ENCODE results near the gene CISH. TPM values are rescaled to one million over a fixed set of nuclear protein-coding genes. Genes with fewer than 3 reads are reported as not detected.

The CISH gene
- total and polyA plus RNA-seq, 9 of the 15 experiments (the other 6 are each of a cell fraction or from before 2014, with no cell fraction given) = 1.7 to 47.7 (median 18.3) TPM

DNA sequence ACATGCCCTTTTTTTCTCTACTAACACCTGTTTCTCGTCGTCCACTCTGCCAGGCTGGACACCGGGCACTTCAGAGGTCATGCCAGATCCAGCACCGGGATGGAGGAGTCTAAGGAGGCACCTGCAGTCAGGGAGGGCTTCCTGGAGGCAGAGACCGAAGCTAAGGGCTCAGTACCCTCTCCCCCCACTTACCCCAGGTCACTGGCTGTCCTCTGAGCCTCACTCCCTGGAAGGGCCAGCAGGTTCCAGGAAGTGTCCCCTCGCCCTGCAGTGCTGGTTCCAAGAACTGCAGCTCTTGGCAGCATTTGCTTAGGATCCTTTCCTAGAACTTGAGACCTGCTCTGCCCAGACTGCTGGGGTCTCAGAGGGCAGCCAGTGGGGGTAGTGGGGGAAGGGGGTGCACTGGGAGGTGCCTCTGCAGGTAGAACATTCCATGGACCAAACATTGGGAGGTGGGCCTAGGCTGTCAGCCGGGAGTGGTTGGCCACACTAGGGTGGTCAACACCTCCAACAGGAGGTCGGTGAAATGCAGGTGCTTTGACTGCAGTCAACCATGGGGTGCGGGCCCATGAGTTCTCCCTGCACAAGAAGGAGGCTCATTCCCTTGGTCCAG lies 11.3 kb downstream of the CISH start (continued):
- TF ChIP-seq ARNT (IDR thresholded peaks at IDR 0.05) (peak in 1 of 2 experiments; percentile 66; a peak in 1 of 4 replicates), TCF3 (CRISPR knock-in tag; IDR thresholded peaks at IDR 0.05) (peak; percentile 49; the same call in 1 of the 2 replicates), EZH2 (IDR thresholded peaks at IDR 0.05; ENCODE audit: borderline replicate concordance, low read depth, low read length) (no peak), ZNF764 (CRISPR knock-in tag; IDR thresholded peaks at IDR 0.05; ENCODE audit: low read depth) (no peak), ZNF551 (CRISPR knock-in tag; IDR thresholded peaks at IDR 0.05) (no peak), MTA3 (IDR thresholded peaks at IDR 0.05; ENCODE audit: borderline replicate concordance) (peak; percentile 63; the same call in 1 of the 2 replicates), PHF8 (IDR thresholded peaks at IDR 0.05; ENCODE audit: borderline replicate concordance, low read length) (no peak), NEUROD1 (IDR thresholded peaks at IDR 0.05; ENCODE audit: borderline replicate concordance, low read depth, low read length, partially characterized antibody) (peak; percentile 13), KLF1 (tag; IDR thresholded peaks at IDR 0.05) (no peak), POLR2B (IDR thresholded peaks at IDR 0.05; ENCODE audit: low read depth, partially characterized antibody) (no peak), SIN3B (IDR thresholded peaks at IDR 0.05; ENCODE audit: low read depth) (no peak), NBN (IDR thresholded peaks at IDR 0.05; ENCODE audit: low read depth) (0 out of 2 replicates have a peak, but pooled peaks have one; percentile 54), SP1 (CRISPR knock-in tag; IDR thresholded peaks at IDR 0.05) (no peak), CXXC5 (CRISPR knock-in tag; IDR thresholded peaks at IDR 0.05) (peak; percentile 70), MAZ (CRISPR knock-in tag; conservative IDR thresholded peaks at IDR 0.05 in 1 of 2, IDR thresholded peaks at IDR 0.05 in 1 of 2) (peak; percentile 27 to 71; a peak in 2 of 4 replicates), ELF1 (tag; IDR thresholded peaks at IDR 0.05) (peak; percentile 41; the same call in 1 of the 2 replicates), TRIM24 (IDR thresholded peaks at IDR 0.05) (peak in 1 of 2 experiments; percentile 20; a peak in 1 of 4 replicates), TOE1 (IDR thresholded peaks at IDR 0.05; ENCODE audit: borderline replicate concordance) (peak; percentile 44; the same call in 1 of the 2 replicates), TOE1 (CRISPR knock-in tag; IDR thresholded peaks at IDR 0.05; ENCODE audit: borderline replicate concordance, low read depth) (no peak), RB1 (IDR thresholded peaks at IDR 0.05; ENCODE audit: low read depth) (peak; percentile 26; the same call in 1 of the 2 replicates), JUND (IDR thresholded peaks at IDR 0.05; ENCODE audit: borderline replicate concordance, low read depth, low read length) (peak; percentile 38; the same call in 1 of the 2 replicates), JUND (tag; IDR thresholded peaks at IDR 0.05; ENCODE audit: borderline replicate concordance, low read depth, low read length) (no peak; the same call in 2 of the 3 replicates), MAFF (IDR thresholded peaks at IDR 0.05; ENCODE audit: low read length) (no peak), CBX5 (IDR thresholded peaks at IDR 0.05; ENCODE audit: borderline replicate concordance, low read depth) (no peak), ZNF253 (CRISPR knock-in tag; conservative IDR thresholded peaks at IDR 0.05) (no peak), RFX5 (IDR thresholded peaks at IDR 0.05; ENCODE audit: low read depth, low read length) (no peak)
- TF ChIP-seq, protein P1, sequence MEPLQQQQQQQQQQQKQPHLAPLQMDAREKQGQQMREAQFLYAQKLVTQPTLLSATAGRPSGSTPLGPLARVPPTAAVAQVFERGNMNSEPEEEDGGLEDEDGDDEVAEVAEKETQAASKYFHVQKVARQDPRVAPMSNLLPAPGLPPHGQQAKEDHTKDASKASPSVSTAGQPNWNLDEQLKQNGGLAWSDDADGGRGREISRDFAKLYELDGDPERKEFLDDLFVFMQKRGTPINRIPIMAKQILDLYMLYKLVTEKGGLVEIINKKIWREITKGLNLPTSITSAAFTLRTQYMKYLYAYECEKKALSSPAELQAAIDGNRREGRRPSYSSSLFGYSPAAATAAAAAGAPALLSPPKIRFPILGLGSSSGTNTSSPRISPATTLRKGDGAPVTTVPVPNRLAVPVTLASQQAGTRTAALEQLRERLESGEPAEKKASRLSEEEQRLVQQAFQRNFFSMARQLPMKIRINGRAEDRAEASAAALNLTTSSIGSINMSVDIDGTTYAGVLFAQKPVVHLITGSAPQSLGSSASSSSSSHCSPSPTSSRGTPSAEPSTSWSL (CRISPR knock-in tag; IDR thresholded peaks at IDR 0.05; ENCODE audit: borderline replicate concordance) = no peak
- TF ChIP-seq, protein P2, sequence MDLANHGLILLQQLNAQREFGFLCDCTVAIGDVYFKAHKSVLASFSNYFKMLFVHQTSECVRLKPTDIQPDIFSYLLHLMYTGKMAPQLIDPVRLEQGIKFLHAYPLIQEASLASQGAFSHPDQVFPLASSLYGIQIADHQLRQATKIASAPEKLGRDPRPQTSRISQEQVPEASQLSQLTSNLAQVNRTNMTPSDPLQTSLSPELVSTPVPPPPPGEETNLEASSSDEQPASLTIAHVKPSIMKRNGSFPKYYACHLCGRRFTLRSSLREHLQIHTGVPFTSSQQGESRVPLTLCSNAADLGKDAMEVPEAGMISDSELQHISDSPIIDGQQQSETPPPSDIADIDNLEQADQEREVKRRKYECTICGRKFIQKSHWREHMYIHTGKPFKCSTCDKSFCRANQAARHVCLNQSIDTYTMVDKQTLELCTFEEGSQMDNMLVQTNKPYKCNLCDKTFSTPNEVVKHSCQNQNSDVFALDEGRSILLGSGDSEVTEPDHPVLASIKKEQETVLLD (IDR thresholded peaks at IDR 0.05) = 0 out of 2 replicates have a peak, but pooled peaks have one; percentile 26

Data from K562 (cell line).